HEK293 (cell line): ENCODE measurements around the gene TPBGL.
A peak's percentile ranks its signal among the peaks of the same experiment; 100 is the strongest.

Source experiments
- CTCF ChIA-PET: fragments of 350-600 bp; formaldehyde crosslinking; extraction: SDS; loops from one replicate; lab custom pipeline; 2021; ENCODE audit warnings: antibody characterized with exemption; lab: Yijun Ruan, JAX
- POLR2A ChIA-PET: fragments of 300-600 bp; formaldehyde crosslinking; extraction: SDS; loops from one replicate; lab custom pipeline; 2020; ENCODE audit warnings: antibody characterized with exemption, inconsistent platforms; lab: Yijun Ruan, JAX
- H3K27ac ChIP-seq: fragments of 200-500 bp; sonication (Bioruptor generic); 2 replicates; pipeline ENCODE4 v1.5.1; 2014; ENCODE audit warnings: low read depth, low read length, control low read depth, inconsistent platforms; ENCODE audit errors: extremely low read depth
- H3K36me3 ChIP-seq, 2 experiments: fragments of 200-500 bp in 1 of 2; sonication (Bioruptor generic) in 1 of 2; 1 replicate in 1 of 2; 2 replicates in 1 of 2; pipeline ENCODE4 v1.5.1; 2014 to 2017; ENCODE audit warnings: inconsistent platforms in 2 of 2, low read length in 2 of 2; ENCODE audit not compliant: control insufficient read depth in 2 of 2, insufficient read depth in 1 of 2
- H3K4me1 ChIP-seq: fragments of 200-500 bp; sonication (Bioruptor generic); 2 replicates; pipeline ENCODE4 v1.5.1; 2014; ENCODE audit warnings: mild to moderate bottlenecking, low read length, inconsistent platforms; ENCODE audit not compliant: control insufficient read depth, insufficient read depth
- H3K4me3 ChIP-seq: 2 replicates; pipeline ENCODE4 v1.5.1; 2011; ENCODE audit warnings: low read depth, mild to moderate bottlenecking, control low read depth, low read length, moderate library complexity
- H3K9me3 ChIP-seq: fragments of 200-500 bp; sonication (Bioruptor generic); 2 replicates; pipeline ENCODE4 v1.5.1; 2014; ENCODE audit warnings: low read depth, low read length, inconsistent platforms; ENCODE audit not compliant: control insufficient read depth, insufficient read depth
- GLI2 ChIP-seq: fragments of 450-650 bp; formaldehyde crosslinking; IDR thresholded peaks from 2 replicates; pipeline ENCODE4; 2017; ENCODE audit warnings: missing biosample characterization, missing genetic modification characterization, low read depth, borderline replicate concordance
- KLF8 ChIP-seq: fragments of 450-650 bp; formaldehyde crosslinking; IDR thresholded peaks from 2 replicates; pipeline ENCODE4 v1.5.1; 2016; ENCODE audit warnings: missing biosample characterization, missing genetic modification characterization
- MZF1 ChIP-seq: fragments of 450-650 bp; formaldehyde crosslinking; IDR thresholded peaks from 2 replicates; pipeline ENCODE4 v1.5.1; 2017; ENCODE audit warnings: missing biosample characterization, missing genetic modification characterization, borderline replicate concordance
- TCF7L2 ChIP-seq: IDR thresholded peaks from 2 replicates; pipeline ENCODE4 v1.6.1; 2011; ENCODE audit warnings: low read depth, mild to moderate bottlenecking, inconsistent platforms, low read length, moderate library complexity, borderline replicate concordance
- ZBTB7A ChIP-seq: fragments of 450-650 bp; formaldehyde crosslinking; IDR thresholded peaks from 2 replicates; pipeline ENCODE4 v1.5.1; 2016; ENCODE audit warnings: low read depth, missing biosample characterization, missing genetic modification characterization
- ZFP37 ChIP-seq: fragments of 450-650 bp; formaldehyde crosslinking; IDR thresholded peaks from 2 replicates; pipeline ENCODE4 v1.5.1; 2016; ENCODE audit warnings: missing biosample characterization, missing genetic modification characterization
- ZNF133 ChIP-seq: fragments of 450-650 bp; formaldehyde crosslinking; IDR thresholded peaks from 2 replicates; pipeline ENCODE4 v1.5.1; 2016; ENCODE audit warnings: missing biosample characterization, missing genetic modification characterization
- ZNF16 ChIP-seq: fragments of 450-650 bp; formaldehyde crosslinking; IDR thresholded peaks from 2 replicates; pipeline ENCODE4 v1.5.1; 2016; ENCODE audit warnings: low read depth, missing biosample characterization, missing genetic modification characterization
- ZNF280C ChIP-seq: fragments of 450-650 bp; formaldehyde crosslinking; IDR thresholded peaks from 2 replicates; pipeline ENCODE4 v1.5.1; 2016; ENCODE audit warnings: missing biosample characterization, missing genetic modification characterization
- ZNF426 ChIP-seq: fragments of 450-650 bp; formaldehyde crosslinking; IDR thresholded peaks from 2 replicates; pipeline ENCODE4 v1.5.1; 2017; ENCODE audit warnings: missing biosample characterization, missing genetic modification characterization, mild to moderate bottlenecking, inconsistent platforms, moderate library complexity
- ZNF473 ChIP-seq: fragments of 450-650 bp; formaldehyde crosslinking; IDR thresholded peaks from 2 replicates; pipeline ENCODE4 v1.5.1; 2017; ENCODE audit warnings: missing biosample characterization, missing genetic modification characterization
- ZNF48 ChIP-seq: fragments of 450-650 bp; formaldehyde crosslinking; IDR thresholded peaks from 2 replicates; pipeline ENCODE4 v1.5.1; 2016; ENCODE audit warnings: missing biosample characterization, missing genetic modification characterization
- ZNF529 ChIP-seq: fragments of 450-650 bp; formaldehyde crosslinking; IDR thresholded peaks from 2 replicates; pipeline ENCODE4 v1.5.1; 2017; ENCODE audit warnings: missing genetic modification characterization, missing biosample characterization; ENCODE audit not compliant: insufficient replicate concordance
- ZNF549 ChIP-seq: fragments of 450-650 bp; IDR thresholded peaks from 2 replicates; pipeline ENCODE4 v1.5.1; 2018; ENCODE audit warnings: missing biosample characterization, missing genetic modification characterization, mild to moderate bottlenecking, inconsistent platforms, moderate library complexity
- ZNF600 ChIP-seq: fragments of 450-650 bp; formaldehyde crosslinking; IDR thresholded peaks from 2 replicates; pipeline ENCODE4 v1.5.1; 2016; ENCODE audit warnings: missing biosample characterization, missing genetic modification characterization
- ZNF664 ChIP-seq: fragments of 450-650 bp; formaldehyde crosslinking; IDR thresholded peaks from 2 replicates; pipeline ENCODE4 v1.5.1; 2016; ENCODE audit warnings: missing biosample characterization, missing genetic modification characterization
- ZNF76 ChIP-seq: fragments of 450-650 bp; formaldehyde crosslinking; IDR thresholded peaks from 2 replicates; pipeline ENCODE4; 2016; ENCODE audit warnings: low read depth, missing biosample characterization, missing genetic modification characterization, borderline replicate concordance
- ZNF776 ChIP-seq: fragments of 450-650 bp; formaldehyde crosslinking; IDR thresholded peaks from 2 replicates; pipeline ENCODE4 v1.5.0; 2017; ENCODE audit warnings: missing biosample characterization, missing genetic modification characterization, borderline replicate concordance
- ZNF830 ChIP-seq: fragments of 450-650 bp; IDR thresholded peaks from 2 replicates; pipeline ENCODE4 v1.5.0; 2018; ENCODE audit warnings: missing biosample characterization, missing genetic modification characterization, low read depth, mild to moderate bottlenecking, moderate library complexity
- ZNF837 ChIP-seq: fragments of 450-650 bp; formaldehyde crosslinking; IDR thresholded peaks from 2 replicates; pipeline ENCODE4 v1.5.1; 2016; ENCODE audit warnings: missing biosample characterization, missing genetic modification characterization
- TF ChIP-seq, protein P1 (sequence below): fragments of 450-650 bp; formaldehyde crosslinking; IDR thresholded peaks from 2 replicates; pipeline ENCODE4; 2016; ENCODE audit warnings: missing biosample characterization, missing genetic modification characterization
- TF ChIP-seq, protein P2 (sequence below): fragments of 450-650 bp; formaldehyde crosslinking; IDR thresholded peaks from 2 replicates; pipeline ENCODE4 v1.5.1; 2017; ENCODE audit warnings: missing biosample characterization, missing genetic modification characterization

TPBGL gene

DNA sequence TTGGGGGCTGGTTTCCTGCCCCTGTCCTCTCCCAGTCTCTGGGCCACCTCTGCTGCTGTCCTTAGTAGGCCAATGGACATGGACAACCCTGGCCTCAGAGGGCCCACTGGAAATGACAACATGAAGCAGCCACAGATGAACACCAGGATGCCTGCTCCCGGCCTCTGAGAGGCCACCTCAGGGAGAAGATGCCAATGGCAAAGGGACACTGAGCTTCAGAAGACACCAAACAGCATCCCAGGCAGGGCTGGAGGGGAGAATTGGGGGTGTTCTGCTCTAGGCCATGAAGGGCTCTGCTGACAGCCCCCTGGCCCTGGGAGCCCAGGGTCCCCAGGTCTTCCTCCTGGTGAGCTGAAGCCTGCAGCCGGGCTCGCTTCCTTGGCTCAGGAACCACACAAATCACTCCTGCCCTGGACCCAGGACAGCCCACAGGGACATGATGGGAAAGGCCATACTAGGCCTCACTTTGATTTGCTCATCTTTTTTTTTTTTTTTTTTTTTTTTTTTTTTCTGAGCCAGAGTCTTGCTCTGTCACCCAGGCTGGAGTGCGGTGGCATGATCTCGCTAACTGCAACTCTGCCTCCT lies 45.3 kb downstream of the TPBGL start (continued):
- no peak for TF ChIP-seq ZNF280C (tag by site-specific recombination)
- TF ChIP-seq ZNF133 (tag by site-specific recombination), result no peak
- no peak for TF ChIP-seq MZF1 (tag by site-specific recombination)
- TF ChIP-seq, protein P1, sequence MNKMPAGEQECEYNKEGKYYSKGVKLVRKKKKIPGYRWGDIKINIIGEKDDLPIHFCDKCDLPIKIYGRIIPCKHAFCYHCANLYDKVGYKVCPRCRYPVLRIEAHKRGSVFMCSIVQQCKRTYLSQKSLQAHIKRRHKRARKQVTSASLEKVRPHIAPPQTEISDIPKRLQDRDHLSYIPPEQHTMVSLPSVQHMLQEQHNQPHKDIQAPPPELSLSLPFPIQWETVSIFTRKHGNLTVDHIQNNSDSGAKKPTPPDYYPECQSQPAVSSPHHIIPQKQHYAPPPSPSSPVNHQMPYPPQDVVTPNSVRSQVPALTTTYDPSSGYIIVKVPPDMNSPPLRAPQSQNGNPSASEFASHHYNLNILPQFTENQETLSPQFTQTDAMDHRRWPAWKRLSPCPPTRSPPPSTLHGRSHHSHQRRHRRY (tag by site-specific recombination), result no peak
- TF ChIP-seq TCF7L2, result no peak
- TF ChIP-seq ZFP37 (tag by site-specific recombination), result no peak

DNA sequence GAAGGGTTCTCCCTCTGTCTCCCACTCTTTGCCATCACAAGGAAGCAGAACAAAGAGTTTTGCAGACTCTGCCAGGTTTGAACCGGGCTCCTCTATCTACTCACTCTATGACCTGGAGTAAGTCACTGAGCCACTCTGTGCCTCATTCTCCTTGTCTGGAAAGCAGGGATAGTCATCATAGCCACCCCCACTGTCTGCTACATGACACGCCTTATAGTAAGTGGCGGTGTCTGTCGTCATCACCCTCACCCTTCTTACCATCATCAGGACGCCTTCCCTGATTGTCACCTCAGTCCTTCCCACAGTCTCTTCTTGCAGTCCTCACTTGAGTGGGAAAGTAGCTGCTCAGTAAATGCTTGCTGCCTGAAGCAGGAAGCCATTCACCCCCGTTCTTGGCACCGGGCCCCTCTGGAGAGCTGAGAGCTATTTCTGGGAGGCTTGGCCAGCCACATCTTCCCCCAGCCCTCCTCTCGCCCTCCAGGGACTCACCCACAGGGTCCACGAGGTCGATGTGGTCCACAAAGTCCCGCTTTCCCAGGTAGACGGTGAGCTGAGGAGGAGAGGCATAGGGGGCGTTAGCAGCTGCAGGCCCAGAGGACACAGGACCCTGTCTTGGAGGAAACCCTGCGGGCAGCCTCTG lies 46.4 kb downstream of the TPBGL start:
- Histone ChIP-seq H3K4me1 (no peaks in the 10 kb centered on the region), H3K9me3 (no peaks in the 10 kb centered on the region), H3K27ac (no peak overlapping the region), H3K36me3 (peaks cover 0 to under 1% of the 10 kb centered on the region in 2 experiments; a peak in 1 of 3 replicates), H3K4me3 (no peak overlapping the region)
- TF ChIP-seq, protein P2, sequence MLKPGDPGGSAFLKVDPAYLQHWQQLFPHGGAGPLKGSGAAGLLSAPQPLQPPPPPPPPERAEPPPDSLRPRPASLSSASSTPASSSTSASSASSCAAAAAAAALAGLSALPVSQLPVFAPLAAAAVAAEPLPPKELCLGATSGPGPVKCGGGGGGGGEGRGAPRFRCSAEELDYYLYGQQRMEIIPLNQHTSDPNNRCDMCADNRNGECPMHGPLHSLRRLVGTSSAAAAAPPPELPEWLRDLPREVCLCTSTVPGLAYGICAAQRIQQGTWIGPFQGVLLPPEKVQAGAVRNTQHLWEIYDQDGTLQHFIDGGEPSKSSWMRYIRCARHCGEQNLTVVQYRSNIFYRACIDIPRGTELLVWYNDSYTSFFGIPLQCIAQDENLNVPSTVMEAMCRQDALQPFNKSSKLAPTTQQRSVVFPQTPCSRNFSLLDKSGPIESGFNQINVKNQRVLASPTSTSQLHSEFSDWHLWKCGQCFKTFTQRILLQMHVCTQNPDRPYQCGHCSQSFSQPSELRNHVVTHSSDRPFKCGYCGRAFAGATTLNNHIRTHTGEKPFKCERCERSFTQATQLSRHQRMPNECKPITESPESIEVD, result no peak
- TF ChIP-seq ZNF664, result peak; percentile 44; the same call in 1 of the 2 replicates
- no peak for TF ChIP-seq ZNF600 (tag by site-specific recombination)
- no peak for TF ChIP-seq ZNF48 (tag by site-specific recombination)
- no peak for TF ChIP-seq ZNF776 (tag by site-specific recombination)
- POLR2A ChIA-PET, result no interaction called here
- CTCF ChIA-PET, result interaction anchor here (0.6 kb wide), 1 partner anchor 455 kb away, joined by 3 read pairs; no protein-coding TSS in a partner anchor

GRCh38 chr11:75287579-75287978 lies 47.0 kb downstream of the TPBGL start:
- Histone ChIP-seq H3K36me3 (no peaks in the 10 kb centered on the region), H3K4me3 (no peak overlapping the region), H3K9me3 (no peaks in the 10 kb centered on the region), H3K4me1 (no peaks in the 10 kb centered on the region), H3K27ac (no peak overlapping the region)
- ChIA-PET POLR2A (no interaction called here), CTCF (interaction anchor here (0.7 to 1.8 kb wide), 3 partner anchors 34 to 98 kb away, joined by 3 to 7 read pairs (median 3); no protein-coding TSS in a partner anchor)
- TF ChIP-seq ZNF529 (no peak), ZNF76 (tag by site-specific recombination) (no peak), KLF8 (tag by site-specific recombination) (no peak), ZNF830 (no peak), ZBTB7A (tag by site-specific recombination) (no peak), ZNF837 (no peak), ZNF549 (no peak), ZNF426 (tag by site-specific recombination) (no peak), ZNF16 (tag by site-specific recombination) (no peak), GLI2 (tag by site-specific recombination) (no peak), ZFP37 (tag by site-specific recombination) (no peak), ZNF473 (tag by site-specific recombination) (no peak)
